D721Med (cell line): Measurements from ENCODE around the gene PTGS1.

Experiments
- DNase-seq: peaks from one replicate; pipeline ENCODE4 v3.0.0; 2011; ENCODE audit warnings: low spot score; ENCODE audit not compliant: insufficient read length
- FAIRE-seq: peaks from 2 replicates; lab custom pipeline; 2011; peaks lifted over from hg19 to GRCh38; lab: Jason Lieb, UNC
- CTCF ChIP-seq: IDR thresholded peaks from 2 replicates; pipeline ENCODE4 v1.5.1; 2012; ENCODE audit warnings: mild to moderate bottlenecking, control low read depth; ENCODE audit not compliant: insufficient read depth; ENCODE audit errors: missing control alignments

PTGS1 gene

GRCh38 chr9:122332083-122332482 is 38.7 kb upstream of the PTGS1 start:
- no peak for FAIRE-seq
- no peak for DNase-seq
- no peak for TF ChIP-seq CTCF

- FAIRE-seq (no peak), DNase-seq (no peak)
- no peak for TF ChIP-seq CTCF
Measured at GRCh38 chr9:122332644-122333043, 38.2 kb upstream of the PTGS1 start.

GRCh38 chr9:122333169-122333808 is 37.5 kb upstream of the PTGS1 start:
- no peak for TF ChIP-seq CTCF
- DNase-seq (no peak), FAIRE-seq (no peak)

GRCh38 chr9:122334916-122335315 is 35.9 kb upstream of the PTGS1 start:
- FAIRE-seq (no peak), DNase-seq (no peak)
- TF ChIP-seq CTCF, result no peak

- TF ChIP-seq CTCF, result no peak
- FAIRE-seq, result no peak
- DNase-seq, result no peak
Measured at GRCh38 chr9:122336189-122336588, 34.6 kb upstream of the PTGS1 start.

GRCh38 chr9:122336866-122337555 is 33.8 kb upstream of the PTGS1 start:
- FAIRE-seq, result no peak

More at GRCh38 chr9:122336866-122337555, 33.8 kb upstream of the PTGS1 start:
- no peak for TF ChIP-seq CTCF
- no peak for DNase-seq
